GM21529 (cell line): ENCODE results near the gene CFAP97D2.
"Not testable (repeated sequence)": the region's sequence is repeated elsewhere in the genome, so short reads cannot be mapped to it uniquely, and the experiment has no call there.

ENCODE experiments used
- ATAC-seq: cut with Tn5 transposase; IDR thresholded peaks from one replicate; pipeline ENCODE4 v1.9.1; 2021; ENCODE audit not compliant: unreplicated experiment

Gene CFAP97D2

GRCh38 chr13:114198556-114198955 lies 19.5 kb downstream of the CFAP97D2 start:
- ATAC-seq: no peak

GRCh38 chr13:114199526-114199925 lies 20.5 kb downstream of the CFAP97D2 start:
- not testable (repeated sequence) for ATAC-seq

GRCh38 chr13:114199954-114200353 lies 20.9 kb downstream of the CFAP97D2 start:
- ATAC-seq: no peak

GRCh38 chr13:114200399-114200911 lies 21.4 kb downstream of the CFAP97D2 start:
- ATAC-seq: no peak

- no peak for ATAC-seq
These were observed 23.5 kb downstream of the CFAP97D2 start for GRCh38 chr13:114202581-114202980.

DNA sequence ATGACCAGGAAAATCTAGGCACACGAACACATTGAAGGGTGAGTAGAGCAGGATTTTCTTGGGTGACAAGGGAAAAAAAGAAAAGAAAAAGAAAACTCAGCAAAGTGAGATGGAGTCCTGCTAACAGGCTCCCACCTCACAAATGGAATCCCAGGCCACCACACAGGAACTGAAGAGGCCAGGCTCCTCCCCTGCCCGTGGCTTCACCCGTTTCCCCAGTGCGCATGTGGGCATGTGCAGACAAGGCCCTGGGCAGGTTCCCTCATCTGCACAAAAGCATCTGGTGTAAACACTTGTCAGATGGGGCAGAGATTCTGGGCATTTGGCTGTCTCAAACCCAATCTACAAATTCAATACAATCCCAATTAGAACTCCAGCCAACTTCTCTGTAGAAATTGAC lies 24.5 kb downstream of the CFAP97D2 start:
- ATAC-seq: no peak

DNA sequence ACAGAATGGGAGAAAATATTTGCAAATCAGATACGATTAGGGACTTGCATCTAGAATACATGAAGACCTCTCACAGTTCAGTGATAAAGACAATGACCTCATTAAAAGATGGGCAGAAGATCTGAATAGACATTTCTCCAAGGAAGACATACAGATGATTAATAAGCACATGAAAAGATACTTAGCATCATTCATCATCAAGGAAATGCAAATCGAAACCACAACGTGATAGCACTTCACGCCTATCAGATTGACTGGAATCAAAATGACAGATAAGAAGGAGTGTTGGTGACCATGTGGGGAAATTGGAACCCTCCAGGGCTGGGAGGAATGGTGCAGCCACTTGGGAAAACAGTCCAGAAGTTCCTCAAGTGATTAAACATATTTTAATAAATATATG lies 25.8 kb downstream of the CFAP97D2 start:
- no peak for ATAC-seq

GRCh38 chr13:114208134-114208533 lies 29.1 kb downstream of the CFAP97D2 start:
- no peak for ATAC-seq

DNA sequence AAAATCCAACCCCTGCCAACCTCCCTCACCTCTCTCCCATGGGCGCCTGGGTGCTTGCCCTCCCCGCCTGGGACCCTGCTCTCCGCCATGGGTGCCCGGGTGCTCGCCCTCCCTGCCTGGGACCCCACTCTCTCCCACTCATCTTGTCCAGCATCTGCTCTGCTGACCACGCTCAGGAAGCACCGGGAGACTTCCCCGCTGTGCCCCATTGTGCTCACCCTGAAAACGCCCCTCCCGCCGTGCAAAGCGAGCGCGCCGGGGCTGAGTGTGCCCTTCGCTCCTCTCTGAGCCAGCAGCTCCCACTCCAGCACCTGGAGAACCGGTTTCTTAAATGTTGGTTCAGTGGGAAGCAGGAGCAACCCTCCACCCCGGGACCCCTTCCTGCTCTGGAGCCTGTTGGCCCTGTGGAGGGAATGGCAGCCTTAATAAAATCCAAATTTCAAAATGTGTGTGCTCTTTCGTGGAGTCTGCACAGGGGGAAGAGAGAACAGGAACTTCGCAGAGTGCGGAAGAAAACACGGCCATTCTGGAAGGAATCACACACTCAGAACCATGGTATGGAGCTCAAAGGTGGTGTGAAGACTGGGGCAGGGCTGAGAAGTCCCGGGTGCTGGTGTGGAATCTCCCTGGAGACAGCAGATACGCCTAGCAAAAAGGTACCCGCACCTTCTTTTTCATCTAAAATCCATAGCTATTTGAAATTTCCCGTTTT lies 32.5 kb downstream of the CFAP97D2 start:
- ATAC-seq: no peak

GRCh38 chr13:114212158-114212495 lies 33.1 kb downstream of the CFAP97D2 start:
- no peak for ATAC-seq

GRCh38 chr13:114213980-114214379 lies 34.9 kb downstream of the CFAP97D2 start:
- no peak for ATAC-seq

GRCh38 chr13:114219392-114219791 lies 40.3 kb downstream of the CFAP97D2 start:
- ATAC-seq: no peak

DNA sequence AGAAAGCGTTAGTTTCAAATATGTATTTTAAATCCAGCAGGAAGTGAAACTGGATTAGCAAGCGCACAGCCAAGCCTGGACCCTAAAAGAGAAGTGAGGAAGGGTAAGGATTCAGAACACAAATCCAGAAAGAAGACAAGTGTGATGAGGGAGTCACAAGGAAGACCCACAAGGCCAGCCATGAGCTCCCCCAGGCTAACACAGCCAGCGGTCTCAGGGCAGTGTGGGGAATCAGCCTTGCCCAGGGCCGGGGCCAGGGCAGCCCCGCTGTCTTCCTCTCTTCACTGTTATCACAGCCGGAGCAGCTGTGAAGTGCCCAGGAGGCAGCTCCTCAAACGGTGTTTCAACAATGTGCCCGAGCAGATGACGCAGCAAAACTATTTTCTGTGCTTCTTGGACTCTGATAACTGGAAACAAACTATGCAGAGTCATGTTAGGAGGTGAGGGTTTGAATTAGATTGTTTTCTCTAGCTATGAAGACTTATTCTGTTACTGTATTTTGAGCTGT lies 43.5 kb downstream of the CFAP97D2 start:
- no peak for ATAC-seq

- no peak for ATAC-seq
These were observed 45.1 kb downstream of the CFAP97D2 start for GRCh38 chr13:114224201-114224600.

DNA sequence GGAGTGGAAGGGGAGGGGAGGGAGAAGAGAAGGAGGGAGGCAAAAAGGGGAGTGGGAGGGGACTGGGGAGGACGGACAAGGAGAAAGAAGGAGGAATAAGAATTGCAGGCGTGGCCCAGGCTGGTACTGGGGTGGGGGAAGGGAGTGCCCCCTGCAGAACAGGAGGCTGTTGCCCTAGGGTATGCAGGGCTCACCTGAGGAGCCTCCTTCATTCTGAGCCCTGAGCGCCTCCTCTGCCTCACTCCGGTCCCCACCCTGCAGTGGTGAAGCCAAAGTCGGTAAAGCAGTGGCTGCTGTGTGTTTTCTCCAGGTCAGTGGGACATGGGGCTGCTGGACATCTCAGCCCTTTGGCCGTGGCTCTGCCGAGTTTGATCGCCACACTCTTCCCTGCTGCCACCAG lies 46.6 kb downstream of the CFAP97D2 start:
- ATAC-seq: no peak

- no peak for ATAC-seq
These were observed 47.0 kb downstream of the CFAP97D2 start for GRCh38 chr13:114226088-114226487.

DNA sequence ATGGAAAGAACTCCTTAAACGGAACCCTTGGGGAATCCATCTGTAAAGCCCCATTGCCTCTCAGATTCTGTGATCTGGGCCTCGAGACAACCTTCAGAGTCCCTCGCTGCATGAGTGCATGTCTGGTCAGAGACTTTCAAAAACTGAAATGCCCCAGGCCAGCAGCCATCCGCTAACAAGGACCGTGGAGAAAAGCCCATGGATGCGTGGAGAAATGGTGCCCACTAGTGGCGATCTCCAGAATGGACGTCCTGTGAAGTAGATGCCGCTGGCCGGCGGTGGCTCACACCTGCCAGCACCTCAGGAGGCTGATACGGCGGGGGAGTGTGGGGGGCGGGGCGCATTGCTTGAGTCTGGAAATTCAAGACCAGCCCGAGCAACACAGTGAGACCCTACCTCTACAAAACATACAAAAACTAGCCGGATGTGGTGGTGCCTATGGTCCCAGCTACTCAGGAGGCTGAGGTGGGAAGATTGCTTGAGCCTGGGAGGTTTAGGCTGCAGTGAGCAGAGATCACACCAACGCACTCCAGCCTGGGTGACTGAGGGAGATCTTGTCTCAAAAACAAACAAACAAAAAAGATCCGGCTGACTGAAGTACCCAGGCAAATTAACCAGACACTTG lies 47.8 kb downstream of the CFAP97D2 start:
- peak; percentile 92 for ATAC-seq

GRCh38 chr13:114227528-114227927 lies 48.5 kb downstream of the CFAP97D2 start:
- no peak for ATAC-seq

GRCh38 chr13:114228176-114228575 lies 49.1 kb downstream of the CFAP97D2 start:
- no peak for ATAC-seq

- ATAC-seq: no peak
These were observed 50.4 kb downstream of the CFAP97D2 start for GRCh38 chr13:114229506-114229905.

- ATAC-seq: no peak
These were observed 51.1 kb downstream of the CFAP97D2 start for GRCh38 chr13:114230117-114230516.

DNA sequence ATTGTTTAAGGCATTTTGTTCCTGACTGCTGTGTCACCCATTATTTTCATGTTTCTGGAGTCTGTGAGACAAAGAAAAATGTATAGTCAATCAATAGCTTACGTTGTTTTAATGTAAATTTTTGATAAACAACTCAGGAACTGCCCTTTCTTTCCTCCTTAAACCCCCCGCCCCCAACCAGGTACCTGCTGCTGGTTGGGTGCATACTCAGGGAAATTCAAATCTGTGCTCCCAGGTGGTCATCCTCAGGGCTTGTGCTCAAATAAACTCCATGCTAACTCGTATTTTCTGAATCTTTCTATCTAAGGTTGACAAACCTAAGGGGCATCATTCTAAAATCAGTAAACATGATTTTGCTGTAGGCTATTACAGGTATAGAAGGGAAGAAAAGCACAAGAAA lies 51.5 kb downstream of the CFAP97D2 start:
- ATAC-seq: no peak
